SK-N-SH (cell line): ENCODE data around the gene MAP3K7CL.

Experiments
- CTCF ChIP-seq: fragments of 200-600 bp; sonication (generic); IDR thresholded peaks from 2 replicates; pipeline ENCODE4 v1.6.1; 2017; ENCODE audit warnings: antibody characterized with exemption, mild to moderate bottlenecking, moderate library complexity
- EZH2phosphoT487 ChIP-seq: fragments of 200-600 bp; sonication (generic); IDR thresholded peaks from 2 replicates; pipeline ENCODE4 v1.6.1; 2017; ENCODE audit warnings: low read depth, mixed run types, mild to moderate bottlenecking, antibody characterized with exemption, moderate library complexity, borderline replicate concordance
- IRF3 ChIP-seq: fragments of 150-350 bp; IDR thresholded peaks from 2 replicates; pipeline ENCODE4 v1.6.1; 2016; ENCODE audit warnings: mild to moderate bottlenecking, low read depth, low read length
- SMC3 ChIP-seq: IDR thresholded peaks from 2 replicates; pipeline ENCODE4 v1.6.1; 2012; ENCODE audit warnings: low read depth, low read length, improper control_type of control experiment
- TAF1 ChIP-seq: IDR thresholded peaks from 2 replicates; pipeline ENCODE4 v1.6.1; 2012; ENCODE audit warnings: low read depth, mild to moderate bottlenecking, low read length, moderate library complexity, borderline replicate concordance

- TF ChIP-seq IRF3 = no peak
- TF ChIP-seq CTCF = no peak
- no peak for TF ChIP-seq TAF1
- no peak for TF ChIP-seq SMC3
- TF ChIP-seq EZH2phosphoT487 = no peak
Measured at GRCh38 chr21:29117372-29117955, 13.0 kb upstream of the MAP3K7CL start.
